ENCODE data around the gene WDR36. TPM values are rescaled to one million over a fixed set of nuclear protein-coding genes. Genes with fewer than 3 reads are reported as not detected.

WDR36 gene
- total and polyA plus RNA-seq, 2 of the 13 experiments (the other 11 are each of a cell fraction or from before 2014, with no cell fraction given), result 18.2 to 40.6 TPM

DNA sequence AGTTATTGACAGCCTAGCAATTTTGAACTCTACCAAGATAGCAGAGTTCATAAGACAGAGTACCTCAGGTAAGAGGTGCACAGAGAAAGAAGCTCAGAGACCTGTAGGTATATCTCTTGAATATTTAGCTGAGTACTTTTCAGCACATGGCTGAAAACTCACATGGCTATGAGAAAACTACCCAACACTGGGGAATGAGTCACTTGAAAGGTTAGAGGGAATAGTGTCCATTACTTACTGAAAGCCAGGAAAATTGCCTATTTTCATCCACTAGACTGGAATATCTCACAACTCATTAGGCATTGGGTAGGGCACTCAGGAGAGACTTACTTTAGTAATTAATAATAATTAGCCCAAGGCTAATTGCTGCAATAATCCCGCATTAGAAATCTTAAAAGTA is 12.3 kb upstream of the WDR36 start:
- ATAC-seq (no peak), FAIRE-seq (no peak), DNase-seq (ENCODE audit: low spot score) (no peak)
- in situ Hi-C loops (cut with HindIII; ENCODE audit: extremely low pct_ligation_motif_present, low pct_unique_long_range_greater_than_20kb) (no loop called here), intact Hi-C loops (cut with micrococcal nuclease; ENCODE audit: unreplicated experiment) (no loop called here)
- Histone ChIP-seq H3K27me3 (ENCODE audit: control insufficient read depth in 1 of 2, insufficient read depth in 2 of 2, low read length in 2 of 2) (peaks cover 0 to 5% of the 10 kb centered on the region in 2 experiments; a peak in 1 of 5 replicates), H3K9ac (ENCODE audit: insufficient read depth, low read depth, low read length) (no peak overlapping the region), H3K36me3 (replicated peaks in 1 of 2; ENCODE audit: control insufficient read depth in 1 of 2, insufficient read depth in 2 of 2, low read length in 2 of 2) (no peaks in the 10 kb centered on the region), H4K20me1 (ENCODE audit: insufficient read depth, low read length) (no peaks in the 10 kb centered on the region), H3K27ac (ENCODE audit: extremely low read length, insufficient read depth, low read length) (no peak overlapping the region), H3K9me3 (ENCODE audit: low read length) (no peaks in the 10 kb centered on the region), H3K4me2 (ENCODE audit: low read depth, low read length) (no peak overlapping the region), H3K4me3 (replicated peaks in 1 of 3; ENCODE audit: insufficient read depth in 1 of 3, low read depth in 2 of 3, low read length in 3 of 3) (no peak overlapping the region), H3K4me1 (ENCODE audit: insufficient read depth, low read length) (no peaks in the 10 kb centered on the region), H2AFZ (ENCODE audit: low read length) (no peak overlapping the region), H3K79me2 (ENCODE audit: insufficient read depth, low read length) (no peaks in the 10 kb centered on the region)
- ChIA-PET POLR2A (no interaction called here), CTCF (ENCODE audit: low intra/inter-chr PET ratio, low total read pairs) (no interaction called here)
- TF ChIP-seq ZMYM4 (CRISPR knock-in tag; IDR thresholded peaks at IDR 0.05), result no peak
- no peak for TF ChIP-seq ZNF530 (CRISPR knock-in tag; IDR thresholded peaks at IDR 0.05; ENCODE audit: low read depth)
- no peak for TF ChIP-seq CBX2 (IDR thresholded peaks at IDR 0.05; ENCODE audit: low read depth, low read length)
- no peak for TF ChIP-seq CBX2 (CRISPR knock-in tag; IDR thresholded peaks at IDR 0.05; ENCODE audit: low read depth)
- no TSS peak for BruUV-seq (replicated peaks)
- WGBS (ENCODE audit: low lambda C conversion rate), result 6% methylated on average over 1 of the region's 1 CpG

DNA sequence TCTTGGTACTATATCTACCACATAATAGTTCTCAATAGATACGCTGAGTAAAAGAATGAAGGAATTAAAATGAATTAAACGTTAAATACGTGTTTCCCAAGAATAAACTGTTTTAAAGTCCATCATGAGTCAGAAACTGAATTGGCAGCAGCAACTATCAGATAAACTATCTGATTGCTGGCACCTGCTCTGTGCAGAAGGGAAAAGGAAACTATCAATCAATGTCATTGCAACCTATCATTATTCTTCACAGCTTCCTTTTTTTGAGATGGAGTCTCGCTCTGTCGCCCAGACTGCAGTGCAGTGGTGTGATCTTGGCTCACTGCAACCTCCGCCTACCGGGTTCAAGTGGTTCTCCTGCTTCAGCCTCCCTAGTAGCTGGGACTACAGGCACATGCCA is 8.8 kb upstream of the WDR36 start:
- H3K27ac ChIP-seq (ENCODE audit: extremely low read length, insufficient read depth, low read length), result no peak overlapping the region
- H3K27me3 ChIP-seq (ENCODE audit: control insufficient read depth in 1 of 2, insufficient read depth in 2 of 2, low read length in 2 of 2), result peaks cover 0 to 5% of the 10 kb centered on the region in 2 experiments; a peak in 1 of 5 replicates
- H3K36me3 ChIP-seq (replicated peaks in 1 of 2; ENCODE audit: control insufficient read depth in 1 of 2, insufficient read depth in 2 of 2, low read length in 2 of 2), result no peaks in the 10 kb centered on the region
- DNase-seq (ENCODE audit: low spot score) (no peak), ATAC-seq (no peak), FAIRE-seq (no peak)
- CTCF ChIA-PET (ENCODE audit: low intra/inter-chr PET ratio, low total read pairs), result no interaction called here
- no TSS peak for BruUV-seq (replicated peaks)
- no peak overlapping the region for H3K4me2 ChIP-seq (ENCODE audit: low read depth, low read length)
- in situ Hi-C loops (cut with HindIII; ENCODE audit: extremely low pct_ligation_motif_present, low pct_unique_long_range_greater_than_20kb), result no loop called here
- H3K4me3 ChIP-seq (replicated peaks in 1 of 3; ENCODE audit: insufficient read depth in 1 of 3, low read depth in 2 of 3, low read length in 3 of 3), result no peak overlapping the region
- no peaks in the 10 kb centered on the region for H3K9me3 ChIP-seq (ENCODE audit: low read length)
- no peak overlapping the region for H3K9ac ChIP-seq (ENCODE audit: insufficient read depth, low read depth, low read length)
- no peaks in the 10 kb centered on the region for H4K20me1 ChIP-seq (ENCODE audit: insufficient read depth, low read length)
- no peak for TF ChIP-seq POLR2G (IDR thresholded peaks at IDR 0.05; ENCODE audit: low read depth, low read length)
- TF ChIP-seq, protein P1, sequence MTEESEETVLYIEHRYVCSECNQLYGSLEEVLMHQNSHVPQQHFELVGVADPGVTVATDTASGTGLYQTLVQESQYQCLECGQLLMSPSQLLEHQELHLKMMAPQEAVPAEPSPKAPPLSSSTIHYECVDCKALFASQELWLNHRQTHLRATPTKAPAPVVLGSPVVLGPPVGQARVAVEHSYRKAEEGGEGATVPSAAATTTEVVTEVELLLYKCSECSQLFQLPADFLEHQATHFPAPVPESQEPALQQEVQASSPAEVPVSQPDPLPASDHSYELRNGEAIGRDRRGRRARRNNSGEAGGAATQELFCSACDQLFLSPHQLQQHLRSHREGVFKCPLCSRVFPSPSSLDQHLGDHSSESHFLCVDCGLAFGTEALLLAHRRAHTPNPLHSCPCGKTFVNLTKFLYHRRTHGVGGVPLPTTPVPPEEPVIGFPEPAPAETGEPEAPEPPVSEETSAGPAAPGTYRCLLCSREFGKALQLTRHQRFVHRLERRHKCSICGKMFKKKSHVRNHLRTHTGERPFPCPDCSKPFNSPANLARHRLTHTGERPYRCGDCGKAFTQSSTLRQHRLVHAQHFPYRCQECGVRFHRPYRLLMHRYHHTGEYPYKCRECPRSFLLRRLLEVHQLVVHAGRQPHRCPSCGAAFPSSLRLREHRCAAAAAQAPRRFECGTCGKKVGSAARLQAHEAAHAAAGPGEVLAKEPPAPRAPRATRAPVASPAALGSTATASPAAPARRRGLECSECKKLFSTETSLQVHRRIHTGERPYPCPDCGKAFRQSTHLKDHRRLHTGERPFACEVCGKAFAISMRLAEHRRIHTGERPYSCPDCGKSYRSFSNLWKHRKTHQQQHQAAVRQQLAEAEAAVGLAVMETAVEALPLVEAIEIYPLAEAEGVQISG (CRISPR knock-in tag; IDR thresholded peaks at IDR 0.05), result no peak
- no peak for TF ChIP-seq ZNF468 (CRISPR knock-in tag; IDR thresholded peaks at IDR 0.05)
- no peak for TF ChIP-seq ZFY (CRISPR knock-in tag; IDR thresholded peaks at IDR 0.05)
- POLR2A ChIA-PET, result no interaction called here
- WGBS (ENCODE audit: low lambda C conversion rate), result 34% methylated on average over 7 of the region's 7 CpGs
- intact Hi-C loops (cut with micrococcal nuclease; ENCODE audit: unreplicated experiment), result no loop called here
- H3K4me1 ChIP-seq (ENCODE audit: insufficient read depth, low read length), result no peaks in the 10 kb centered on the region
- H2AFZ ChIP-seq (ENCODE audit: low read length), result no peak overlapping the region
- H3K79me2 ChIP-seq (ENCODE audit: insufficient read depth, low read length), result no peaks in the 10 kb centered on the region
